Stimulated activated memory B cell treated with anti-CD40 and anti-IgM and Interleukin-4, amounts not matched to agents 10 μg/mL and 1 μg/mL and 100 μg/mL, for 72 hours (primary cell): ENCODE measurements around the gene CACNB4.

ENCODE experiments used
- ATAC-seq: fragments of 150-1000 bp; cut with Tn5 transposase; 2 replicates; pipeline ENCODE4 v1.10.0; 2021
- H3K27ac Mint-ChIP-seq: one replicate; pipeline ENCODE4 v1.8.0; 2022; ENCODE audit warnings: mild to moderate bottlenecking, mixed read lengths
- H3K27me3 Mint-ChIP-seq: one replicate; pipeline ENCODE4 v1.8.0; 2022; ENCODE audit warnings: mixed read lengths
- H3K36me3 Mint-ChIP-seq: one replicate; pipeline ENCODE4 v1.8.0; 2022; ENCODE audit warnings: mixed read lengths
- H3K4me1 Mint-ChIP-seq: one replicate; pipeline ENCODE4 v1.8.0; 2022; ENCODE audit warnings: mixed read lengths
- H3K4me3 Mint-ChIP-seq: one replicate; pipeline ENCODE4 v1.8.0; 2022; ENCODE audit warnings: mild to moderate bottlenecking, moderate library complexity, mixed read lengths
- H3K9me3 Mint-ChIP-seq: one replicate; pipeline ENCODE4 v1.8.0; 2022; ENCODE audit warnings: mixed read lengths

The CACNB4 gene

DNA sequence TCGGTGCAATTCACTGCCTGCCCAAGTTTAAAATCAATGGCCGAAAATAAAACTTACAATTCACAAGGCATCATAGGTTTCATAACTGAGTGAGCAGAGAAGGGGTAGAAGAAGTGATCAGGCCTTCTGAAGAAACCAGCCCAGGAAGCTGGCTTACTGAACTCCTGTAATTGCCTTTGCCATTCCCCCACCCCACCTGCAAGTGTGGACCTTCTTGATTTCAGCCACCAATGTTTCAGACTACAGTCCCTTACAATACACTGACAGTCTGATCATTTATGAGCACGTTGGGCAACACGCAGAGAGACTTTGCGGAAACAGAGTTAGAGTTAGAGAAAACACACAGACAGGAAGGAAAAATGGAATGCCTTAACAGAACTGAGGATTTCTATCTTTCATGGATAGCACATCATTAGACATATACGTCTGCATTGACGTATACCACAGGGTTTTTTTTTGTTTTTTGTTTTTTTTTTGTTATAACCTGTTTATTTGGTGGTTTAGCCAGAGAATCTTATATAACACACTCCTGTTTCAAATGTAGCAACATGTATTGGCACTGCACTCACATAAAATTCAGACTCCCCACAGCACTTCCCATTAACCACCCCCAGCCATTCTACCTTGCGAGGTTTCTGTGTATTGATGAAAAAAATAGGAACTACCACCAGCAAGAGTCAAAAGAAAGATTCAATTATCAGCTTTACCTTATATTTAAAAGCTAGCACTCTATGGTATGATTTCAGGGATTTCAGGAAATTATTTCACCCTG is 126.4 kb downstream of the CACNB4 start:
- Mint-ChIP-seq H3K4me3 (no peak overlapping the region), H3K27ac (no peak overlapping the region), H3K36me3 (no peaks in the 10 kb centered on the region), H3K27me3 (peaks cover 27% of the 10 kb centered on the region), H3K9me3 (no peaks in the 10 kb centered on the region), H3K4me1 (peaks cover 5% of the 10 kb centered on the region)
- no peak for ATAC-seq

DNA sequence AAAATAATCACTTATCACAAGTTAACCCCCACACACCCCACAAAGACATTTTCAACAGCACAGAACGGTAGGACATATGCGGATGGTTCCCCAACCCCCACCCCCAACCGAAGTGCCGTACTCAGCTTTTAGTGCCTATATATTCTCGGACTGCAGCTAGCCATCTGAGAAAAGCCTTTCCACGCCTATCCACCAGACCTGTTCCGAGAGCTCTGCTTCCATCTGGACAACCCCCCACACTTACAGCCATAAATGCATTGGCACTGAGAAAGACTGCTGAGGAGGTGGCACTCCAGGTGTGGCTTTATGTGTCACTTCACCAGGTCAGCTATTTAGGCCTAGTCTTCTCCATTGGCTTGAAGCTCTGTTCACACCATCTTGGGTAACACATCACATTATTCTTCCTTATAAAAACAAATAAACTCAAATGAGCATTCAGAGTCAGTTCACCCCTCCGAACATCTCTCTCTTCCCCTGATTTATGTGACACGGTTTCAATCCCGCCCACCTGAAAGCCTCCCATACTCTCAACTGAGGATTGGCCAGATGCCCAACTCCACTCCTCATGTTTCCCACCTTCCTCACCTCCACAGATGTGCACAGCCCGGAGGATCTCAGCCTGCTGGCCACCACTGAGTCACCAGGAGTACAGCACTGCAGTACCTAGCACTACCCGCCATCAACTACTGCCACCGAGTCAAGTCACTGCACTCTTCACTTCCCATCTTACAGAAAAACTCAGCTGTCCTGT is 127.4 kb downstream of the CACNB4 start:
- Mint-ChIP-seq H3K4me1 (peaks cover 5% of the 10 kb centered on the region), H3K27me3 (peaks cover 27% of the 10 kb centered on the region), H3K4me3 (no peak overlapping the region), H3K9me3 (no peaks in the 10 kb centered on the region), H3K27ac (no peak overlapping the region), H3K36me3 (no peaks in the 10 kb centered on the region)
- no peak for ATAC-seq

DNA sequence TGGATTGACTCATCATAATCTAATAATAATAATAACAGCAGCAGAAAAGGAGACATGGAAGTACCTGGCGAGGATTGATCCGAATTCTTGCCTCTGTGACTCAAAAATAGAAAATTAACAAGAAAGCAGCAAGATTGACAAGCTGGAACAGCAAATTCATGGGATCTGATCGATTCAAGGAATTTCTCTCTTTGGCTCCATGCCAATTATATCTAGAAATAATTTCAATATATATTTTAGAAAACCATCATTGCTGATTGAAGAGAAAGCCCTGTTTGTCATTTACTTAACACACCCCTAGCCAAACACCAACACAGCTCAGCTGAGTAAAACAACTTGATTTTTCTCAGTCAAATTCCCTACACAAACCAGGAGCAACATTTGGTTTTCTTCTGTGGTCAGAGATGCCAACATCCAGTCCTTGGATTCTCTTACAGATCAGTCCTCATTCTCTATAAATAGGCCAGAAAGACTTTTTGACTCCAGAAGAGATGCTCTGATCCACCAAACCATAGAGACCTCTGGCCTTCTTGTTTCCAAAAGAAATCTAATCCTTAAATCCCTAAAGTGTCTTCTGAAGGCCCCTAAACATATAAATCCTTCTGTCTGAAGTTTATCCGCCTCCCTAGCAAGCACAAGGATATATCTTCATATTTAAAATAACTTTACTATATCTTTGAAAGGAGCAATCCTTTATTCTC is 129.9 kb downstream of the CACNB4 start:
- no peaks in the 10 kb centered on the region for H3K9me3 Mint-ChIP-seq
- no peak overlapping the region for H3K4me3 Mint-ChIP-seq
- H3K4me1 Mint-ChIP-seq: peaks cover 4% of the 10 kb centered on the region
- ATAC-seq: no peak
- H3K27me3 Mint-ChIP-seq: peaks cover 18% of the 10 kb centered on the region
- H3K36me3 Mint-ChIP-seq: no peaks in the 10 kb centered on the region
- no peak overlapping the region for H3K27ac Mint-ChIP-seq

DNA sequence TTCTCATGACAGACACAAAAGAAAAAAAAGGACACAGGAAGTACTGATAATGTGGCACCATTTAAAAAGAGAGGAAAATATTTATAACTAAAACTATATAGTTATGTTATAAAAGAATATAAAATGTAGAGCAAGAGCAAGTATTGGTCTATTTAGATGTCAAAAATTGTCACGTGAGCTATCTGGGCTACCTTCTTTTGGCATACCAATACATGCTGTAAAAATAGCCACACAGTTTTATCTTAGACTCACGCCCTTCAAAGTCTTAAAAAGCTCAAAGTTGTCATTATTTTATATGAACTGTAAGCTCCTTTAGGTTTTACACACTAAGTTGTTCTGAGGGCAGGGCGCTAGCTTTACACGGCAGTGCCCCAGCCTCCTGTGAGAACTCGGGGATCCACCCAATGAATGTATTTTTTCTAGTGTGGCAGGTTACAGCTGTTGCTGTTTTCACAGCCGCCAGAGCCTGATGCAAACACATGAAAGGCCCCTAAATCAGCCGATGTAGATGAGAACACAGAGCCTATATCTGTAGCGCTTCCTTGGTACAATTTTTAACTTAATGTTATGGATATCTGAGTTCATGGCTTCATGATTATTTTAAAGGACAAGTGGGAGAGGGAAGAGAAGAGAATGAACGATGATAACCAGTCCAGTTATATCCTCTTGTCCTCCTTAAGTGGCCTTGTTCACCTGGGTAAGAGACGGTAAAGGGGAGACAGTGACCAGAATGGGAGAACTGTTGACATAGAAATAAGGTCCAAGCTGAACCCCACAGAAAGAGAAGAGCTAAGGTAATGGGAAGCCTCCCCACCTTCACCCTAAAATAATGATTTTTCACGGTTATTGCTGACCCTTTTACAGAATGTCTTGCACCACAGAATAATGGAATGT is 130.8 kb downstream of the CACNB4 start:
- ATAC-seq: no peak
- Mint-ChIP-seq H3K36me3 (no peaks in the 10 kb centered on the region), H3K27ac (no peak overlapping the region), H3K4me3 (no peak overlapping the region), H3K27me3 (peaks cover 18% of the 10 kb centered on the region), H3K4me1 (no peaks in the 10 kb centered on the region), H3K9me3 (no peaks in the 10 kb centered on the region)

DNA sequence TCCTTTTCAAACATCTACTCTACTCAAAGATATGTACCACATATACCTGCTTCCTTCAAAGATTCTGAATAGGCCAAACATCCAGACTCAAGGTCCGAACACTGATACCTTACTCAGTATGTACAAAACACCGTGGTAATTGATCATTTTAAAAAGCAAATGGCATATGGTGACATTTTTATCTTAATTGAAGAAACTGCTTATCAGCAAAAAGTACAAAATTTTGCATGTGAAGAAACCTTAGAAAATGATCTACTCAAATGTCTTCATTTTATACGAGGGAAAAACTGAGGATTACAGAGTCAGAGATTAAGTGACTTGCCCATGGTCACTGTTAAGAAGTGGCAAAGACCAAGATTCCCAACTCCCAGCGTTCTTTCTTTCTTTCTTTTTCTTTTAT is 133.0 kb downstream of the CACNB4 start:
- no peak overlapping the region for H3K4me3 Mint-ChIP-seq
- H3K27ac Mint-ChIP-seq: no peak overlapping the region
- H3K9me3 Mint-ChIP-seq: no peaks in the 10 kb centered on the region
- ATAC-seq: no peak
- H3K36me3 Mint-ChIP-seq: no peaks in the 10 kb centered on the region
- no peaks in the 10 kb centered on the region for H3K4me1 Mint-ChIP-seq
- H3K27me3 Mint-ChIP-seq: peaks cover 9% of the 10 kb centered on the region

DNA sequence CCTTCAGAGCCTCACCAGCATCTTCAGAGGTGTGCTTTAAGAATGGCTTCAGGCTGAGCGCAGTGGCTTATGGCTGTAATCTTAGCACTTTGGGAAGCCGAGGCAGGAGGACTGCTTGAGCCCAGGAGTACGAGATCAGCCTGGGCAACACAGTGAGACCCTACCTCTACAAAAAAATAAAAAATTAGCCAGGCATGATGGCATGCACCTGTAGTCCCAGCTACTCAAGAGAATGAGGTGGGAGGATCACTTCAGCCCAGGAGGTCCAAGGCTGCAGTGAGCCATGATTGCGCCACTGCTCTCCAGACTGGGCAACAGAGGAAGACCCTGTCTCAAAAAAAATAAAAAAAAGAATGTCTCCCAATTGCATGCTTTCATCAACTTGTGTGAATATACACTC is 137.3 kb downstream of the CACNB4 start:
- Mint-ChIP-seq H3K27ac (no peak overlapping the region), H3K4me1 (no peaks in the 10 kb centered on the region), H3K27me3 (no peaks in the 10 kb centered on the region), H3K36me3 (no peaks in the 10 kb centered on the region), H3K9me3 (no peaks in the 10 kb centered on the region), H3K4me3 (no peak overlapping the region)
- no peak for ATAC-seq

DNA sequence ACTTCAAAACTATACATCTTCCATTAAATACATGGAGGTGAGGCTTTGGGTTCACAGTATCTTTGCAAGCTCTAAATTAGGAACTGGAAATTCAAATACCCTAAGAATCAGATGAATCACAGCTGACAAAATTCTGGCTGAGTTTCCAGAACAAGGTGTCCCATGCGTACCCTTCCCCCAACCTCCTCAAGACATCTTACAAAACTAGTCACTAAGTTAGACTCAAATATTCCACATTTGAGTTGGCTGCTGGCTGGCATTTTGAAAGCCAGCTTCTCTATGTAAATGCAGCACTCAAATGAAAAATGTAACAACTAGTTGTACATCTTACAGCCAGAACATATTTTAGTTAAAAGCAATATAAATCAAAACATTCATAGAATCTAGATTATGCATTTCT is 139.6 kb downstream of the CACNB4 start:
- Mint-ChIP-seq H3K9me3 (no peaks in the 10 kb centered on the region), H3K4me3 (no peak overlapping the region), H3K4me1 (no peaks in the 10 kb centered on the region), H3K36me3 (no peaks in the 10 kb centered on the region), H3K27me3 (no peaks in the 10 kb centered on the region), H3K27ac (no peak overlapping the region)
- ATAC-seq: no peak

DNA sequence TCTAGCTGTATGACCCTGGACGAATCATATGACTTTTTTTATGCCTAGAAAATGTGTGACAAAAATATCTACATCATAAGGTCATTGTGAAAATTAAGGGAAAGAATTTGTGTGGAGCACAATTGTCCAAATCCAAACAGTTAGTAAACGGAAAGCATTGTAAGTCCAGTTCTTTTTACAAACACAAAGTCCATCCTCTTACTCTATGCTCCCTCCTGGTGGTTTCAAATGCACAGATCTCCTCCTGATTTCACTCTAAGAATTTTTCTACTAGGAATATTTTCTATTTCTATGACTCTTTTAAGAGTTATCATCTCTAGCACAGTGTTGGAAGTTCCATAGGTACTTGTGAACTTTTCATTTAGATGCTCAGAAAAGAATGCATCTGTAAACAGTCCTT is 145.4 kb downstream of the CACNB4 start:
- Mint-ChIP-seq H3K4me1 (no peaks in the 10 kb centered on the region), H3K27ac (no peak overlapping the region), H3K4me3 (no peak overlapping the region), H3K27me3 (peaks cover 14% of the 10 kb centered on the region), H3K9me3 (no peaks in the 10 kb centered on the region), H3K36me3 (no peaks in the 10 kb centered on the region)
- ATAC-seq: no peak

DNA sequence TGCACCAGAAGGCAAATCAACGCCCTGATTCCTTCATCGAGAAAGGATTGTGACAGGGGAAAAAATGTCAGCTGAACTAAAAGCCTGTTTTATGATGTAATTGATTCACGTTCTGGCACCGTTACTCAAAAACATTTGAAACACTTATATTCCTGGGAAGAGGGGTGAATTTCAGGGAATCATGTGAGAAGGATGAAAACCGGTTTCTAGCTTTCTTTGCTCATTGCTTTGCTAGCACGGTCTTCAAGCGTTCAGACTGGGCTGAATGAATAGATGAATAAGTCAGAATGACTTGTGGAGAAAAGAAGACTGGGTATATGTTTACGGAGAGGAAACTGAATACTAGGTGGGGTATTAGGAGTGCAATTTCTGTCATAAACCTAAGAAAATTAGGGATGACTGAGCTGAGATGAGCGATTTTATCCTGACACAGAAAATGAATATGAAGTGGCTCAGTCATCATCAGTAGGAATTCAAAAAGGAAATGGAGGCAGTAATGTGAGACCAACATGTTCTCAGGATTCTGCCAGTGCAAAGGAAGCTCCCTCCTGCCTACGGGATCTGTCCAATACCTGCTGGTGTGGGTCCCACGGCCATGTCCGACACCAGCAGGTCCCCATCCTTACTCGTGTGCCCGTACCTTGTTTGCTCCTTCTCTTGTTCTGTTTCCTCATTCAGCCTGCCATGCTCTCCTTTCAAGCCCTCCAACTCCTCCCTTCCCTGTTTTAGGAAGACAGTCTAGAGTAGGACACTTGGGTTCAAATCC is 146.0 kb downstream of the CACNB4 start:
- Mint-ChIP-seq H3K4me3 (no peak overlapping the region), H3K4me1 (peaks cover 2% of the 10 kb centered on the region), H3K9me3 (no peaks in the 10 kb centered on the region), H3K36me3 (no peaks in the 10 kb centered on the region), H3K27ac (no peak overlapping the region), H3K27me3 (peaks cover 14% of the 10 kb centered on the region)
- ATAC-seq: no peak

DNA sequence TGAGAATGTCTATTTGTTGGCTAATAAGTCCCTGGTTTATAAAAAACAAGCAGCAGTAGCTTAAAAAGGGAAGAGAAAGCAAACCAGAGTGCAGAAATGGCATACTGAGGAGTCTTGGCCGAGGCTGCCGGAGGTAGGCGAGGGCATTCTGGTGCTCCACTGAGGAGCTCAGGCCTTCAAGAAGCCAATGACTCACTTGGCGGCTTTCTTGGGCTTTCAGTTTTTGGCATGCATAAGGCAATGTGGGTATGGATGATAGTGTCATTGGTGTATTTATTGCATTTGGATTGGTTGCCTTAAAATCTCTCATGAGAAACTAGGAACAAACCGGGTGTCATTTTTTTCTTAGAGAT is 151.1 kb downstream of the CACNB4 start:
- peaks cover 5% of the 10 kb centered on the region for H3K36me3 Mint-ChIP-seq

DNA sequence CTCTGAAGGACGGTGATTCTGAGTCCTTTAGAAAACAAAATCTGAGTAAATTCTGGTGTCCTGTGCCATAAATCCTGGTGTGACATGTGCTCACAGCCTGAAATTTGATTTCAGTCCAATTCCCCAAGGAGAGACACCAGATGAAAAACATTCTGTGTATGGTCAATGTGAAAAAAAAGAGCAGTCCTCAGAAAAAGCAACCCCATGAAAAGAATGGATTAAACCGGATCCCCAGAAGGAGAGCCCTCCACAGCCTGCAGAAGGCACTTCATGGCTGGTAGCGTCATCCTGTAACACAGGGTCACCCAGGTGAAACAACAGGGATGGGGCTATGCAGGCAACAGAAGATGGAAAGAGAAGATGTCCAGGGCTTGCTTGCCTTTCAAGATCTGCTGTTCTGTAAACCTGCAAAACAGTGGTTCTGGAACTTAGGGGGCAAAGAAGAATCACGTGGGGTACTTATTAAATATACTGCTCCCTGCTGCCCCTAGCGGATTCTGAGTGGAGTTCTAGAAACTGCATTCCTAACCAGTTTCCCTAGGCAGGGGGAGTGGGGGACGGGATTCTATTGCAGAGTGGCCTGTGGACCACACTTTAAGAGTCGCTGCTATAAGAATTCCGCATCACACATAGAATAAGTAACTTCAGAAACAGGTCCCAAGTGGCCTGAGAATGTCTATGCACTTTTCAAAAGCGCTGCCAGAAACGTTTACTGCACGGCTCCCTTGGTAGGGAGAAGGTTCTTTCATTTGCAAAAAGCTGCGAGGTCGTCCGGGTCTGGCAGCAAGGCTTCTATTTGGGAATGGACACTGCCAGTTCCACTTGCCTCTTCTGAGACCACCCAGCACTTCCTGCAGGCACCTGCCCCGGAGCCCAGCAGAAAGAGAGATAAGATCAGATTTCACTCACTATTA is 151.7 kb downstream of the CACNB4 start:
- Mint-ChIP-seq H3K4me3 (peak overlapping the region; percentile 45), H3K27ac (no peak overlapping the region)

More for the DNA sequence above, 151.1 kb downstream of the CACNB4 start:
- peak; percentile 27 for ATAC-seq
- no peak overlapping the region for H3K4me3 Mint-ChIP-seq
- H3K4me1 Mint-ChIP-seq: peaks cover 14% of the 10 kb centered on the region
- H3K27ac Mint-ChIP-seq: no peak overlapping the region
- H3K9me3 Mint-ChIP-seq: peaks cover 3% of the 10 kb centered on the region
- H3K27me3 Mint-ChIP-seq: peaks cover 6% of the 10 kb centered on the region

DNA sequence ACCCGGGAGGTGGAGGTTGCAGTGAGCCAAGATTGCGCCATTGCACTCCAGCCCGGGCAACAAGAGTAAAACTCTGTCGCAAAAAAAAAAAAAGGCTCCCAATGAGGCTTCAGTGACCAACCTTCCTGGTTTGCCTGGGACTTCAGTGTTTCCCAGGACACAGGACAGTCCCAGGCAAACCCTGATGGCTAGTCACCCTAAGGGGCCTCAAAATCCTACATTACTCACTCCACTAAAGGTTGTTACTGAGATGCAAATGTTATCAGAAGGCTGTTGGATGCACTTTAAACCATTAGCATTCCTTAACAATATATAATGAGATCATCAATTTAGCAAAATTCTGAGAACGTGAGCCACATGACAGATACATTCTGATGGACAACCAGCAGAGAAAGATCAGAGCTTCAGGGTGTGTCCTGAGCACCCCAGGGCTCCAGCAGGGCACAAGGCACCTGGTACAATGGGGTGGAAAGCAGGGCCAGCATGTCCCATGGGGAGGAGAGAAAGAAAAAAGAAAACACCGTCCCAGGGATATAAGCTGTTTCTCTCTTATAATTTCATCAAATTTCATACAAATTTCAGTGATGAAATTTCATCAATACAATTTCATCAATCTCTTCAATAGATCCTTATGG is 152.5 kb downstream of the CACNB4 start:
- peaks cover 14% of the 10 kb centered on the region for H3K4me1 Mint-ChIP-seq
- peaks cover 5% of the 10 kb centered on the region for H3K36me3 Mint-ChIP-seq
- peaks cover 3% of the 10 kb centered on the region for H3K9me3 Mint-ChIP-seq
- no peak overlapping the region for H3K27ac Mint-ChIP-seq
- ATAC-seq: no peak
- no peaks in the 10 kb centered on the region for H3K27me3 Mint-ChIP-seq
- H3K4me3 Mint-ChIP-seq: no peak overlapping the region

More for the DNA sequence above, 151.7 kb downstream of the CACNB4 start:
- Mint-ChIP-seq H3K27me3 (no peaks in the 10 kb centered on the region), H3K4me1 (peaks cover 14% of the 10 kb centered on the region), H3K36me3 (peaks cover 5% of the 10 kb centered on the region), H3K9me3 (peaks cover 3% of the 10 kb centered on the region)
- peak; percentile 47 for ATAC-seq

DNA sequence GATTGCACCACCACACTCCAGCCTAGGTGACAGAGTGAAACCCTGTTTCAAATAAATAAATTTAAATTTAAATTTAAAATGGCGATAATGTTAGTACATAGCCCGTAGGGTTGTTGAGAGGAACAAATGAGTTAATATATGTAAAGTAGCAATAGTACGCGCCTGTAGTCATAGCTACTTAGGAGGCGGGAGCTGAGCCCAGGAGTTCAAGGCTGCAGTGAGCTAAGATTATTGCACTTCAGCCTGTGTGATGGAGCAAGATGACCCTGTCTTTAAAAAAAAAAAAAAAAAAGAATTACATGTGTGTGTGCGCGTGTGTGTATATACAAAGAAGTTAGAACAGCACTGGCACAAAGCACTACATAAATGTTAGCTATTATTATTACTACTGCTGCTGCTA is 153.2 kb downstream of the CACNB4 start:
- no peak for ATAC-seq
- Mint-ChIP-seq H3K4me1 (peaks cover 14% of the 10 kb centered on the region), H3K36me3 (peaks cover 5% of the 10 kb centered on the region), H3K9me3 (peaks cover 3% of the 10 kb centered on the region), H3K4me3 (no peak overlapping the region), H3K27ac (no peak overlapping the region), H3K27me3 (no peaks in the 10 kb centered on the region)
